ENCODE measurements around the gene BTNL8.

Gene BTNL8

DNA sequence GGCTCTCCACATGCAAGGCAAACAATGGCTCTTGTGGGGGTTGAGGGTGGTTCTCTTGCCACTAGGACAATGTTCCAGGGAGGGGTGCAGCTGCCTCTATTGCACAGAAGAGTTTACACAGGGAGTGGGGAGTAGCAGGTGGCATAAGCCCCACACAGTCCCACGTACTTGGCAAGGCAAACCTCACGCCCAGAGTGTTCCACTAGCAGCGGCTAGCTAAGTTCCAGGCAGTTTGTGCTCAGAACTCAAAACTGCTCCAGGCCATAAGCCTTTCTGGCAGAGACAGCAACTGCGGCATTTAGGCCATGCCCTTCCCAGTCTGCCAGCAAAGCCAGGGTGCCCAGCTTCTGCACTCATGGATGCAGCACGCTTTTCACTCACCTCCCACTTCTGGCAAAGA lies 60.7 kb downstream of the BTNL8 start:
- no peaks in the 10 kb centered on the region for H3K27me3 ChIP-seq (ENCODE audit: low read length)
- no peaks in the 10 kb centered on the region for H3K9me2 ChIP-seq (replicated peaks; ENCODE audit: insufficient read depth, low read length)
- no peaks in the 10 kb centered on the region for H3F3A ChIP-seq (ENCODE audit: insufficient read depth)
- no peak overlapping the region for H3K4me3 ChIP-seq (ENCODE audit: insufficient read depth, low read length, poor library complexity, severe bottlenecking)
- TF ChIP-seq EZH2phosphoT487 (conservative IDR thresholded peaks at IDR 0.05; ENCODE audit: low read length), result no peak
- TF ChIP-seq, protein P1, sequence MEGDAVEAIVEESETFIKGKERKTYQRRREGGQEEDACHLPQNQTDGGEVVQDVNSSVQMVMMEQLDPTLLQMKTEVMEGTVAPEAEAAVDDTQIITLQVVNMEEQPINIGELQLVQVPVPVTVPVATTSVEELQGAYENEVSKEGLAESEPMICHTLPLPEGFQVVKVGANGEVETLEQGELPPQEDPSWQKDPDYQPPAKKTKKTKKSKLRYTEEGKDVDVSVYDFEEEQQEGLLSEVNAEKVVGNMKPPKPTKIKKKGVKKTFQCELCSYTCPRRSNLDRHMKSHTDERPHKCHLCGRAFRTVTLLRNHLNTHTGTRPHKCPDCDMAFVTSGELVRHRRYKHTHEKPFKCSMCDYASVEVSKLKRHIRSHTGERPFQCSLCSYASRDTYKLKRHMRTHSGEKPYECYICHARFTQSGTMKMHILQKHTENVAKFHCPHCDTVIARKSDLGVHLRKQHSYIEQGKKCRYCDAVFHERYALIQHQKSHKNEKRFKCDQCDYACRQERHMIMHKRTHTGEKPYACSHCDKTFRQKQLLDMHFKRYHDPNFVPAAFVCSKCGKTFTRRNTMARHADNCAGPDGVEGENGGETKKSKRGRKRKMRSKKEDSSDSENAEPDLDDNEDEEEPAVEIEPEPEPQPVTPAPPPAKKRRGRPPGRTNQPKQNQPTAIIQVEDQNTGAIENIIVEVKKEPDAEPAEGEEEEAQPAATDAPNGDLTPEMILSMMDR (IDR thresholded peaks at IDR 0.05; ENCODE audit: insufficient read depth, low read length, poor library complexity, severe bottlenecking), result no peak
- H3K4me2 ChIP-seq (ENCODE audit: low read depth, low read length, poor library complexity, severe bottlenecking), result no peak overlapping the region
- H3K9me3 ChIP-seq (ENCODE audit: insufficient read depth, low read length), result no peaks in the 10 kb centered on the region
- H4K20me1 ChIP-seq (ENCODE audit: low read depth, low read length), result no peaks in the 10 kb centered on the region
- no peaks in the 10 kb centered on the region for H3K36me3 ChIP-seq (ENCODE audit: low read length)
- no peaks in the 10 kb centered on the region for H3K79me2 ChIP-seq (ENCODE audit: insufficient read depth, low read length)
- no peak overlapping the region for H3K9ac ChIP-seq (ENCODE audit: low read length)
- H3K27ac ChIP-seq (ENCODE audit: low read depth, low read length), result no peak overlapping the region
- H2AFZ ChIP-seq (ENCODE audit: low read depth, low read length, severe bottlenecking), result no peak overlapping the region

DNA sequence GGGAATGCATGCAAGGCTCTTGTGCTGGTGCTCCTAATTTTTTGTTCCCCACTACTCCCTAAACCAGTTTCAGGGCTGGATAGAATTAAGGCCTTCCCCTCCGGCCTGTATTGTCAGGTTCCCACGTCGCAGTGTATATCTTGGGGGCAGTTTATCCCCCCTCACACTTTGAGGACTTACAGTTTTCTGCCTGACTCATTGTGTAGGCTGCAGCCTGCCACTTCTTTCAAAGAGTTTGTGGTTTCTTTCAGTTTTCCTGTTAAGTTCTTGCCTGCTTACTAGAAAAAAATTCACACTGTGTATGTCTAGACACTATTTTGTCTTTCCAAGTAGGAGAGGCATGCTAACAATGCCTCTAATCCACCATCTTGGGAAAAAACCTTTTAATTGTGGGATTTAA lies 61.2 kb downstream of the BTNL8 start:
- no peaks in the 10 kb centered on the region for H3K36me3 ChIP-seq (ENCODE audit: low read length)
- TF ChIP-seq, protein P1 (IDR thresholded peaks at IDR 0.05; ENCODE audit: insufficient read depth, low read length, poor library complexity, severe bottlenecking), result no peak
- no peak for TF ChIP-seq EZH2phosphoT487 (conservative IDR thresholded peaks at IDR 0.05; ENCODE audit: low read length)
- no peaks in the 10 kb centered on the region for H3F3A ChIP-seq (ENCODE audit: insufficient read depth)
- H3K27me3 ChIP-seq (ENCODE audit: low read length), result no peaks in the 10 kb centered on the region
- H3K4me3 ChIP-seq (ENCODE audit: insufficient read depth, low read length, poor library complexity, severe bottlenecking), result no peak overlapping the region
- no peak overlapping the region for H3K27ac ChIP-seq (ENCODE audit: low read depth, low read length)
- H4K20me1 ChIP-seq (ENCODE audit: low read depth, low read length), result no peaks in the 10 kb centered on the region
- H3K79me2 ChIP-seq (ENCODE audit: insufficient read depth, low read length), result no peaks in the 10 kb centered on the region
- no peak overlapping the region for H3K4me2 ChIP-seq (ENCODE audit: low read depth, low read length, poor library complexity, severe bottlenecking)
- no peak overlapping the region for H2AFZ ChIP-seq (ENCODE audit: low read depth, low read length, severe bottlenecking)
- H3K9me2 ChIP-seq (replicated peaks; ENCODE audit: insufficient read depth, low read length), result no peaks in the 10 kb centered on the region
- H3K9me3 ChIP-seq (ENCODE audit: insufficient read depth, low read length), result no peaks in the 10 kb centered on the region
- no peak overlapping the region for H3K9ac ChIP-seq (ENCODE audit: low read length)

DNA sequence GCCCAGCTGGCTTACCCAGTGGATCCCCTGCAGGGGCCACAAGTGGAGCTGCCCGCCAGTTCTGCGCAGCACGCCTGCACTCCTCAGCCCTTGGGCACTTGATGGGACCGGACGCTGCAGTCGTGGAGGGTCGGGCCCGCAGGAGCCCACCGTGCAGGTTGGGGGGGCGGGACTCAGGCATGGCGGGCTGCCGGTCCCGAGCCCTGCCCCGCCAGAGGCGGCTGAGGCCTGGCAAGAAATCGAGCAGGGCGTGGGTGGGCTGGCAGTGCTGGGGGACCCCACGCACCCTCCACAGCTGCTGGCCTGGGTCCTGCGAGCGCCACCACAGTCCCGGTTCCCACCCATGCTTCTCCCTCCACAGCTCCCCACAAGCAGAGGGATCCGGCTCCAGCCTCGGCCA lies 70.4 kb downstream of the BTNL8 start:
- Histone ChIP-seq H4K20me1 (ENCODE audit: low read depth, low read length) (no peaks in the 10 kb centered on the region), H3K4me3 (ENCODE audit: insufficient read depth, low read length, poor library complexity, severe bottlenecking) (no peak overlapping the region), H3K27me3 (ENCODE audit: low read length) (no peaks in the 10 kb centered on the region), H3K4me2 (ENCODE audit: low read depth, low read length, poor library complexity, severe bottlenecking) (no peak overlapping the region), H3K9ac (ENCODE audit: low read length) (no peak overlapping the region), H3K9me2 (replicated peaks; ENCODE audit: insufficient read depth, low read length) (no peaks in the 10 kb centered on the region), H2AFZ (ENCODE audit: low read depth, low read length, severe bottlenecking) (no peak overlapping the region), H3K27ac (ENCODE audit: low read depth, low read length) (no peak overlapping the region), H3F3A (ENCODE audit: insufficient read depth) (no peaks in the 10 kb centered on the region), H3K9me3 (ENCODE audit: insufficient read depth, low read length) (no peaks in the 10 kb centered on the region), H3K36me3 (ENCODE audit: low read length) (no peaks in the 10 kb centered on the region), H3K79me2 (ENCODE audit: insufficient read depth, low read length) (no peaks in the 10 kb centered on the region)
- TF ChIP-seq EZH2phosphoT487 (conservative IDR thresholded peaks at IDR 0.05; ENCODE audit: low read length), result no peak
- TF ChIP-seq, protein P1 (IDR thresholded peaks at IDR 0.05; ENCODE audit: insufficient read depth, low read length, poor library complexity, severe bottlenecking), result no peak
